Measurements from ENCODE around the gene MYO16.

DNA sequence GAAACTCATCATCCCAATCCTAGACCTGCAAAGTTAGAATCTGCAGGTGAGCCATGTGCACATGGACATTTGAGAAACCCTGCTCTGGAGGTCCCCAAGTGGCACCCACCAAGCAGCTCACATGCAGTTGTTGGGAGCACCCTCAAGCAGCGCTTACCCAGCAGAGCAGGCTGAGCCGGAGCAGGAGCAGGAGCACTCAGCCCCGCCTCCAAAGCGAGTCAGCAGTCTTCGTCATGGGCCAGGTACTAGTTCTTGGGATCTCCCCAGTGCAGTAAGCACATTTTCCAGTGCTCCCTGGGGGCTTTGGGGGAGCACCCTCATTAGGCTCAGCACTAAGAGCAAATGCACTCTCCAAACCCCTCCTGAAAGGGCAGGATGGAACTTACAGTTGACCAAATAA lies 584.3 kb downstream of the MYO16 start:
- TF ChIP-seq, protein P1, sequence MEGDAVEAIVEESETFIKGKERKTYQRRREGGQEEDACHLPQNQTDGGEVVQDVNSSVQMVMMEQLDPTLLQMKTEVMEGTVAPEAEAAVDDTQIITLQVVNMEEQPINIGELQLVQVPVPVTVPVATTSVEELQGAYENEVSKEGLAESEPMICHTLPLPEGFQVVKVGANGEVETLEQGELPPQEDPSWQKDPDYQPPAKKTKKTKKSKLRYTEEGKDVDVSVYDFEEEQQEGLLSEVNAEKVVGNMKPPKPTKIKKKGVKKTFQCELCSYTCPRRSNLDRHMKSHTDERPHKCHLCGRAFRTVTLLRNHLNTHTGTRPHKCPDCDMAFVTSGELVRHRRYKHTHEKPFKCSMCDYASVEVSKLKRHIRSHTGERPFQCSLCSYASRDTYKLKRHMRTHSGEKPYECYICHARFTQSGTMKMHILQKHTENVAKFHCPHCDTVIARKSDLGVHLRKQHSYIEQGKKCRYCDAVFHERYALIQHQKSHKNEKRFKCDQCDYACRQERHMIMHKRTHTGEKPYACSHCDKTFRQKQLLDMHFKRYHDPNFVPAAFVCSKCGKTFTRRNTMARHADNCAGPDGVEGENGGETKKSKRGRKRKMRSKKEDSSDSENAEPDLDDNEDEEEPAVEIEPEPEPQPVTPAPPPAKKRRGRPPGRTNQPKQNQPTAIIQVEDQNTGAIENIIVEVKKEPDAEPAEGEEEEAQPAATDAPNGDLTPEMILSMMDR (IDR thresholded peaks at IDR 0.05) = no peak
- TF ChIP-seq ZFX (IDR thresholded peaks at IDR 0.05; ENCODE audit: borderline replicate concordance) = no peak
